Germinal center (tissue), 1 donor: ENCODE measurements around the gene CSNK1G2.

Experiments
- DNase-seq: peaks from one replicate; pipeline ENCODE4 v3.0.0; 2012; ENCODE audit warnings: mixed read lengths, low spot score

Gene CSNK1G2

DNA sequence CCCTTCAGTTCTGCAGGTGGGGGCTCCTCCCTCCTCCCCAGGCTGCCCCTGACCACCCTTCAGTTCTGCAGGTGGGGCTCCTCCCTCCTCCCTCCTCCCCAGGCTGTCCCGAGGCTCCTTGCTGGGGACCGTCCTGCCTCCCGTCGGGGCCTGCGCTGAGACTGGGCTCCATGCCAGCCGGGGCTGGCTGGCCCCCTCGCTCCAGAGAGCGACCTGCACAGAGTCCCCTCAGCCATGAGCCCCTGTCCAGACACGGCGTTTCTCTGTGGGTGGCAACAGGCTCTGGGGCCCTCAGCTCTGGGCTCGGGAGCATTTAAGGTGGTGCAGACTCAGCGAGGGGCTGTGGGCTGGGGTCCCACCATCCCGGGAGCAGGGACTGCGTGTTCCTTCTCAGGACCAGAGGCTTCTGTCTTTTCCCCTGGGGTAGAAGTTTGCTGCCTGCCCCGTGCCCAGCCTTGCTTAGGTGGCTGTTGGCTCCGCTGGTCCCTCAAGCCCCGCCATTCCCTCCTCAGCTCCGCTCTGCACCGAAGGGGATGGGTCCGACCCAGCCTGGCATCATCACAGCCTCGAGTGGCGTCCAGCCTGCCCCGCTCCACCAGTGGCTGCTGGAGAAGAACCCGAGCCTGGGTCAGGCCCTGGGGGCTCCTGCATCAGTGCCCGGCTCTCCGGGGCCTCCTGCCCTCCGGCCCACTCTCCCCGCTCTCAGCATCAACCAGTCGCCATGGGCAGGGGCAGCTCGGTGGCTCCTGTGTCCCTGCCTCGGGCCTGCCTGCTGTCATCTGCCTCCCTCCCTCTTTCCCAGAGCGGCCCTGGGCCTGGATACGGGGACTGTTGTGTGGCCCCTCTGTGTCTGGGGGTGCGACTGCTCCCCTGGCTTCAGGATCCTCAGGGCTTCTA is 27.6 kb downstream of the CSNK1G2 start:
- no peak for DNase-seq

GRCh38 chr19:1969176-1970002 is 28.4 kb downstream of the CSNK1G2 start:
- no peak for DNase-seq

- no peak for DNase-seq
Observed at GRCh38 chr19:1970003-1970805, 29.2 kb downstream of the CSNK1G2 start.

DNA sequence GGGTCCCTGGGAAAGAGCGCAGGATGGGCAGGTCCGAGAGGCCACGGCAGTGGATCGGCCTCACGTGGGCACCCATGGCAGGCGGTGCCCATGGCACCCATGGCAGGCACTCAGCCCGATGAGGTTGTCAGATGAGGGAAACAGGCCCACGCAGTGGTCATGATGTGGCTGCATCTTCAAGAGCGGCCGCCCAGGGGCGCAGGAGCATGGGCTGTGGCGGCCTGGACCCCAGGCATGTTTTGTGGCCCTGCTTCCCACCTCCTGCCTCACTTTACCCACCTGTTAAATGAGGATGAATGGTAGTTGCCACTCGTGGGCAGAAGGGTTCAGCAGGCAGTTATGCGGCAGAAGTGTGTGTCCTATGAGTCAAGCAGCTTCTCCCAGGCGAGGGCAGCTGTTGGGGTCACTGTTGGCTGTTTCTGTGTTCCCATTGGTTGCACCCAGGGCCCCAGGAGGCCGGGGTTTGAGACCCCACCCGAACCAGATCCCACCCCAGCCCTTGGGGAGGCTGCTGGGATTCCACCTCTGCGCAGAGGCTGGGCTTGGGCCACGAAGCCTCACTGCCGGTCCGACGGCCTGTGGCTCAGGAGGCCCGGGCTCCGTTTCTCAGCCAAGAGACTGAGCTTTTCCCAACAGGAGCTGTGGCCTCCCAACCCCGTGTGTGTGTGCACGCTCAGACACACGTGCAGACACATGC is 30.0 kb downstream of the CSNK1G2 start:
- no peak for DNase-seq

- no peak for DNase-seq
Observed at GRCh38 chr19:1974381-1975161, 33.6 kb downstream of the CSNK1G2 start.

GRCh38 chr19:1975162-1975480 is 34.1 kb downstream of the CSNK1G2 start:
- DNase-seq = no peak

GRCh38 chr19:1977120-1977519 is 36.1 kb downstream of the CSNK1G2 start:
- DNase-seq = no peak

- DNase-seq = no peak
Observed at GRCh38 chr19:1978346-1978894, 37.4 kb downstream of the CSNK1G2 start.

GRCh38 chr19:1979017-1979416 is 38.0 kb downstream of the CSNK1G2 start:
- no peak for DNase-seq

GRCh38 chr19:1979642-1980041 is 38.7 kb downstream of the CSNK1G2 start:
- no peak for DNase-seq

GRCh38 chr19:1980091-1980808 is 39.3 kb downstream of the CSNK1G2 start:
- DNase-seq = no peak

- no peak for DNase-seq
Observed at GRCh38 chr19:1980809-1981181, 39.8 kb downstream of the CSNK1G2 start.

GRCh38 chr19:1981253-1981652 is 40.3 kb downstream of the CSNK1G2 start:
- DNase-seq = no peak

- DNase-seq = no peak
Observed at GRCh38 chr19:1984357-1984756, 43.4 kb downstream of the CSNK1G2 start.

DNA sequence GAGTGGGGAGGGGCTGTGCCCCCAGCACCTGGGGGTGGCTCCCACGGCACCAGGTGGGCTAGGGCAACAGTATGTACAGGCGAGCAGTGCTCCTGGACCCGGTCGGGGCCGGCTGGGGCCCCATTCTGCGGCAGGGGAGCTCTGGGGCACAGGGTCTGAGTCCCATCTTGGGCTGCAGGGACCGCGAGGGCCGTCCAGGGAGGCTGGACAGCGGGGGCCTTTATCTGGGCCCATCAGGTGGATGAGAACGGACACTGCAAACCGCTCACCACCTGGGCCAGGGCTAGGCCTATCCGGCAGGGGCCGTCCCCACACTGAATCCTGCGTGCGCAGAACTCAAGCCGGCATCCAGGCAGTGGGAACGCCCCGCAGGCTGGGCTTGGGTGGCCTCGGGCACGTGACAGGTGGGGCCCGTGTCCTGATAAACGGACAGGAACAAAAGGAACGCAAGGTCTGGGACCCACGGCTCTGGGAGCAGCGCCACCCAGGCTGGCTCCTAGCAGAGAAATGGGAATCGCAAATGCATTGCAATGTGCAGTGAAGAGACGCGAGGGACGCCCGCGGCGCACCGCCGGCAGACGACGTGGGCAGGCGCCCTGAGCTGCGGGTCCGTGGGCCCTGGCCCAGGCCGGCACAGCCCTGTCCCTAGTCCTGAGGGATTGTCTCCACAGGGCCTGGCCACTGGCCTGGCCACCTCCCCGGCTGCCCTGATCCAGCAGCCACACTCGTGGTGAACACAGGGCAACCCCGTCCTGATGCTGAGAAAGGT is 44.8 kb downstream of the CSNK1G2 start:
- DNase-seq = no peak

- DNase-seq = no peak
Observed at GRCh38 chr19:1986357-1987162, 45.6 kb downstream of the CSNK1G2 start.

DNA sequence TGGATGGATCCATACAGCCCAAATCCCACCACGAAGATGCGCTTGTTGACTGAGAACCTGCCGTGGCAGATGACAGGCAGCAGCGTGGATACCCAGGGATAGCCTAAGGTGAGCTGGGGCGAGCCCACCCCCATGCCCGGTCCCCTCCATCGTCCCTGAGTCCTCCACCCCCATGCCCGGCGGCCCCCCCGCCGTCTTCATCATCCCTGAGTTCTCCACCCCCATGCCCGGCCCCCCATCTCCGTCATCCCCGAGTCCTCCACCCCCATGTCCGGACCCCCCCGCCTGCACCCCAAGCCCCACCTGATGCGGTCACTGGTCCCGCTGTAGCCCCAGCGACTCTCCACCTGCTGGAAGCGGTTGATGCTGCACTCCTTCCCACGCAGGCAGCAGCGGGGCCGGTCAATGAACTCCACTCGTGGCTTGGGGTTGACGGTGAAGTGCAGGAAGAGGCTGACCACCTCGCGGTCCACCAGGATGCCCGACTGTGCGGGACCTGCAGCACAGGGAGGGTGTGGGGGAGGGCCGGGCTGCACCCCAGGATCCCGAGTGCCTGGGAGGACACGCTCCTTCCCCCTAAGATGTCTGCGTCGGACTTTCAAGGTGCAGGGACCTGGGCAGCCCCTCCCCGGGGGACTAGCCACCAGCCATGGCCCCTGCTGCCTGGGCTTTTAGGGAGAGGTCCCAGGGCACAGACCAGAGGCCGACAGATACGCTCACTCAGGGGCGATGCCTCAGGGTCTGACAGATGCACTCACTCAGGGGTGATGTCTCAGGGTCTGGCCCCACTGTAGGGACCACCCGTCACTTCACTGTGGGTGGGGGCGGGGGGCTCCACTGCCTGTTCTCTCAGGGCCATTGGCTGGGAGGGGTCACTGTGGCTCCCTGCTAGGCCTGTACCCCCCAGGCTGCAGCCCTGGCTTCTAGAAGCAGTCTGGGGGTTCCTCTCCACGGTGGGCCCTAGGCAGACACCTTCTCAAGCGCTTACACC is 46.5 kb downstream of the CSNK1G2 start:
- DNase-seq = no peak
